H1 (cell line): ENCODE results near the gene USH2A. TPM values are rescaled to one million over a fixed set of nuclear protein-coding genes. Genes with fewer than 3 reads are reported as not detected.

Source experiments
- CTCF ChIA-PET: fragments of 300-600 bp; sonication (Branson Sonifier 250); formaldehyde crosslinking; loops from one replicate; lab custom pipeline; 2021; ENCODE audit not compliant: partially characterized antibody; lab: Charles Lee
- POLR2A ChIA-PET: fragments of 300-600 bp; sonication (Branson Sonifier 250); formaldehyde crosslinking; loops from one replicate; lab custom pipeline; 2021; ENCODE audit warnings: inconsistent platforms; ENCODE audit not compliant: partially characterized antibody; lab: Charles Lee
- DNase-seq, 2 experiments: peaks; one replicate each; pipeline versions ENCODE4 v3.0.0 to v3.0.0-alpha.2; 2010 to 2022; ENCODE audit warnings: low spot score in 2 of 2, low read depth in 1 of 2, mixed read lengths in 1 of 2
- FAIRE-seq: peaks from 2 replicates; lab custom pipeline; 2011; peaks lifted over from hg19 to GRCh38; lab: Jason Lieb, UNC
- H2AFZ ChIP-seq: 2 replicates; pipeline ENCODE4 v1.8.1; 2012; ENCODE audit warnings: low read length, inconsistent platforms
- H2AK5ac ChIP-seq: 2 replicates; pipeline ENCODE4 v1.6.1; 2013; ENCODE audit warnings: low read depth, low read length
- H2BK120ac ChIP-seq: replicated peaks from 2 replicates; pipeline ENCODE3; 2013; ENCODE audit warnings: low read depth, low read length, inconsistent platforms
- H2BK12ac ChIP-seq: 2 replicates; pipeline ENCODE4 v1.6.1; 2013; ENCODE audit warnings: low read depth, low read length
- H2BK15ac ChIP-seq: 2 replicates; pipeline ENCODE4 v1.6.1; 2013; ENCODE audit warnings: low read length
- H2BK20ac ChIP-seq: 2 replicates; pipeline ENCODE4 v1.6.1; 2013; ENCODE audit warnings: low read length
- H2BK5ac ChIP-seq: 2 replicates; pipeline ENCODE4 v1.6.1; 2013; ENCODE audit warnings: low read depth, low read length
- H3K14ac ChIP-seq: 2 replicates; pipeline ENCODE4 v1.6.1; 2013; ENCODE audit warnings: inconsistent platforms; ENCODE audit not compliant: insufficient read length
- H3K18ac ChIP-seq: 2 replicates; pipeline ENCODE4 v1.6.1; 2013; ENCODE audit warnings: low read length; ENCODE audit errors: extremely low read depth
- H3K23ac ChIP-seq: 2 replicates; pipeline ENCODE4 v1.6.1; 2013; ENCODE audit warnings: inconsistent platforms; ENCODE audit not compliant: insufficient read length
- H3K23me2 ChIP-seq: 2 replicates; pipeline ENCODE4 v1.6.1; 2013; ENCODE audit warnings: low read depth, low read length
- H3K27ac ChIP-seq: 2 replicates; pipeline ENCODE4 v1.6.1; 2011; ENCODE audit warnings: low read depth, low read length, inconsistent platforms
- H3K27me3 ChIP-seq, 4 experiments: replicated peaks in 1 of 4; 1 replicate in 1 of 4; 2 replicates in 3 of 4; pipeline versions ENCODE4 v1.6.1 to v1.8.1; 2011 to 2013; ENCODE audit warnings: low read length in 3 of 4, mild to moderate bottlenecking in 3 of 4, inconsistent platforms in 2 of 4, mixed read lengths in 2 of 4, moderate library complexity in 1 of 4; ENCODE audit not compliant: control insufficient read depth in 3 of 4, insufficient read depth in 3 of 4; ENCODE audit errors: extremely low read depth in 1 of 4
- H3K36me3 ChIP-seq, 4 experiments: 2 replicates each; pipeline versions ENCODE4 v1.6.1 to v1.8.1; 2011 to 2013; ENCODE audit warnings: mild to moderate bottlenecking in 4 of 4, low read length in 3 of 4, moderate library complexity in 2 of 4, control low read depth in 1 of 4, inconsistent platforms in 1 of 4; ENCODE audit not compliant: insufficient read depth in 4 of 4, control insufficient read depth in 2 of 4
- H3K4ac ChIP-seq: replicated peaks from 2 replicates; pipeline ENCODE3; 2013; ENCODE audit warnings: low read length, low read depth, mixed read lengths, inconsistent platforms; ENCODE audit not compliant: insufficient read length
- H3K4me1 ChIP-seq, 4 experiments: replicated peaks in 1 of 4; 1 replicate in 1 of 4; 2 replicates in 3 of 4; pipeline versions ENCODE4 v1.6.1 to v1.8.1; 2011 to 2013; ENCODE audit warnings: low read length in 3 of 4, inconsistent platforms in 2 of 4, mixed read lengths in 1 of 4; ENCODE audit not compliant: insufficient read depth in 4 of 4, control insufficient read depth in 3 of 4
- H3K4me2 ChIP-seq, 2 experiments: 2 replicates each; pipeline versions ENCODE4 v1.6.1 to v1.8.1; 2011 to 2013; ENCODE audit warnings: low read depth in 2 of 2, low read length in 2 of 2, control low read depth in 1 of 2, inconsistent platforms in 1 of 2, mild to moderate bottlenecking in 1 of 2; ENCODE audit not compliant: insufficient read depth in 1 of 2
- H3K4me3 ChIP-seq, 4 experiments: fragments of 200-600, 300-600 bp in 1 of 4; sonication (generic), shearing (Covaris generic), sonication (Bioruptor Twin) in 1 of 4; 2 replicates each; pipeline versions ENCODE4 v1.5.1 to v1.8.1; 2011 to 2016; ENCODE audit warnings: low read length in 4 of 4, low read depth in 3 of 4, control low read depth in 2 of 4, inconsistent platforms in 2 of 4, mild to moderate bottlenecking in 2 of 4, mixed read lengths in 1 of 4, moderate library complexity in 1 of 4; ENCODE audit not compliant: insufficient read depth in 2 of 4; ENCODE audit errors: extremely low read depth in 1 of 4
- H3K56ac ChIP-seq: replicated peaks from 2 replicates; pipeline ENCODE3; 2013; ENCODE audit warnings: low read depth, mild to moderate bottlenecking, mixed read lengths, low read length, inconsistent platforms; ENCODE audit not compliant: insufficient read length
- H3K79me1 ChIP-seq: 2 replicates; pipeline ENCODE4 v1.6.1; 2013; ENCODE audit warnings: low read depth, low read length, control low read depth
- H3K79me2 ChIP-seq, 2 experiments: 2 replicates each; pipeline versions ENCODE4 v1.6.1 to v1.8.1; 2012 to 2013; ENCODE audit warnings: low read length in 2 of 2, mild to moderate bottlenecking in 2 of 2, inconsistent platforms in 1 of 2; ENCODE audit not compliant: insufficient read depth in 2 of 2, control insufficient read depth in 1 of 2
- H3K9ac ChIP-seq, 4 experiments: replicated peaks in 1 of 4; 1 replicate in 1 of 4; 2 replicates in 3 of 4; pipeline versions ENCODE4 v1.6.1 to v1.8.1; 2011 to 2013; ENCODE audit warnings: low read depth in 3 of 4, low read length in 3 of 4, control low read depth in 2 of 4, mild to moderate bottlenecking in 2 of 4, moderate library complexity in 2 of 4, inconsistent platforms in 1 of 4; ENCODE audit errors: extremely low read depth in 1 of 4
- H3K9me3 ChIP-seq, 2 experiments: 2 replicates each; pipeline versions ENCODE4 v1.6.1 to v1.8.1; 2012 to 2013; ENCODE audit warnings: mild to moderate bottlenecking in 2 of 2, moderate library complexity in 2 of 2, control low read depth in 1 of 2, inconsistent platforms in 1 of 2, low read depth in 1 of 2, low read length in 1 of 2, mixed read lengths in 1 of 2; ENCODE audit not compliant: insufficient read depth in 2 of 2
- H4K20me1 ChIP-seq, 2 experiments: replicated peaks in 1 of 2; 2 replicates each; pipeline versions ENCODE3 to v1.8.1; 2011 to 2013; ENCODE audit warnings: inconsistent platforms in 2 of 2, low read length in 2 of 2, mild to moderate bottlenecking in 1 of 2; ENCODE audit not compliant: insufficient read depth in 2 of 2, control insufficient read depth in 1 of 2
- H4K5ac ChIP-seq: 2 replicates; pipeline ENCODE4 v1.6.1; 2013; ENCODE audit warnings: low read length, low read depth, mixed read lengths, inconsistent platforms; ENCODE audit not compliant: insufficient read length
- H4K8ac ChIP-seq: 2 replicates; pipeline ENCODE4 v1.8.0; 2013; ENCODE audit warnings: mild to moderate bottlenecking, moderate library complexity, low read length, inconsistent platforms; ENCODE audit not compliant: insufficient read depth; ENCODE audit errors: extremely low read depth
- H4K91ac ChIP-seq: replicated peaks from 2 replicates; pipeline ENCODE3; 2013; ENCODE audit warnings: low read length, mixed read lengths, inconsistent platforms; ENCODE audit not compliant: insufficient read length
- BACH1 ChIP-seq: IDR thresholded peaks from 2 replicates; pipeline ENCODE4 v1.6.1; 2012; ENCODE audit warnings: low read length, improper control_type of control experiment
- CTBP2 ChIP-seq: IDR thresholded peaks from 2 replicates; pipeline ENCODE4 v1.7.0; 2011; ENCODE audit warnings: borderline replicate concordance, mild to moderate bottlenecking, moderate library complexity, mixed read lengths, low read length; ENCODE audit not compliant: insufficient read depth, insufficient read length
- NANOG ChIP-seq: IDR thresholded peaks from 2 replicates; pipeline ENCODE4 v1.6.1; 2011; ENCODE audit warnings: low read length, low read depth, mild to moderate bottlenecking, inconsistent platforms; ENCODE audit not compliant: insufficient read depth, poor library complexity, severe bottlenecking
- RFX5 ChIP-seq: IDR thresholded peaks from 2 replicates; pipeline ENCODE4 v1.6.1; 2011; ENCODE audit warnings: low read depth, low read length, improper control_type of control experiment, borderline replicate concordance
- RXRA ChIP-seq: IDR thresholded peaks from 2 replicates; pipeline ENCODE4 v1.6.1; 2011; ENCODE audit warnings: low read depth, mild to moderate bottlenecking, low read length, moderate library complexity; ENCODE audit not compliant: insufficient read depth
- SAP30 ChIP-seq: fragments of 300-600 bp; sonication (generic); IDR thresholded peaks from 2 replicates; pipeline ENCODE4 v1.7.1; 2012; ENCODE audit warnings: low read length, moderate library complexity, mild to moderate bottlenecking, inconsistent platforms; ENCODE audit not compliant: insufficient read depth, insufficient replicate concordance
- SP1 ChIP-seq: IDR thresholded peaks from 2 replicates; pipeline ENCODE4 v1.6.1; 2011; ENCODE audit warnings: low read depth, low read length
- SRF ChIP-seq: IDR thresholded peaks from 2 replicates; pipeline ENCODE4 v1.6.1; 2011; ENCODE audit warnings: mild to moderate bottlenecking, low read depth, low read length, moderate library complexity
- TAF1 ChIP-seq: IDR thresholded peaks from 2 replicates; pipeline ENCODE4 v1.6.1; 2011; ENCODE audit warnings: mild to moderate bottlenecking, low read depth, low read length
- TBP ChIP-seq: IDR thresholded peaks from 2 replicates; pipeline ENCODE4 v1.6.1; 2011; ENCODE audit warnings: low read depth, low read length, improper control_type of control experiment
- WGBS, 2 experiments: shearing (Covaris generic) in 1 of 2; methylation state at CpG; one replicate each; pipeline versions ENCODE4 v1.1.6 to v1.1.7; 2013 to 2015; ENCODE audit warnings: low lambda C conversion rate in 2 of 2, mixed read lengths in 2 of 2, inconsistent platforms in 1 of 2, low coverage in 1 of 2, missing lambda C conversion rate in 1 of 2; ENCODE audit not compliant: insufficient replicate concordance in 2 of 2, insufficient coverage in 1 of 2, insufficient read length in 1 of 2; ENCODE audit errors: extremely low coverage in 1 of 2, missing lambda C conversion rate in 1 of 2; 5-methylcytosine and 5-hydroxymethylcytosine counted together
- polyA plus RNA-seq, 7 experiments: library from polyadenylated mRNA; depleted of rRNA in 3 of 7; stranded (reverse) in 5 of 7; unstranded in 2 of 7; fragments of >200 nt in 5 of 7; fragments of 200-250 nt in 2 of 7; gene quantifications; 1 replicate in 5 of 7; 2 replicates in 1 of 7; 4 replicates in 1 of 7; pipeline versions ENCODE4 v1.2.1 to v1.2.3, GENCODE V29; 2011 to 2013; ENCODE audit warnings: missing spikeins in 2 of 7, mixed read lengths in 2 of 7
- total RNA-seq: library from RNA; stranded (reverse); fragmentation: NEBNext Ultra II Directional; extraction: Animal tissue kit (Norgen Biotek cat#: 25700); gene quantifications from 2 replicates; pipeline ENCODE4 v1.2.1, GENCODE V29; 2021

Gene USH2A
- total and polyA plus RNA-seq, 2 of the 8 experiments (the other 6 are each of a cell fraction or from before 2014, with no cell fraction given) = 0.02 to 0.17 TPM

GRCh38 chr1:215669806-215670491, 753.3 kb downstream of the USH2A start:
- CTCF ChIA-PET = no interaction called here
- POLR2A ChIA-PET = no interaction called here
- no peaks in the 10 kb centered on the region for H3K27me3 ChIP-seq
- H3K9me3 ChIP-seq = no peaks in the 10 kb centered on the region
- no peak overlapping the region for H2BK120ac ChIP-seq
- DNase-seq (no peak), FAIRE-seq (peak; percentile 24)
- H3K79me2 ChIP-seq = no peaks in the 10 kb centered on the region
- H3K4me3 ChIP-seq = no peak overlapping the region
- no peak overlapping the region for H2BK15ac ChIP-seq
- WGBS, 2 experiments = 77% methylated on average over 4 of the region's 4 CpGs; no CpG with 5 or more reads in 1 of the 2 experiments
- no peak overlapping the region for H3K9ac ChIP-seq
- no peak overlapping the region for H4K8ac ChIP-seq
- no peak overlapping the region for H2AK5ac ChIP-seq
- no peak overlapping the region for H3K18ac ChIP-seq
- no peak for TF ChIP-seq TAF1
- TF ChIP-seq NANOG = no peak
- TF ChIP-seq SAP30 = no peak
- no peak for TF ChIP-seq CTBP2
- no peak for TF ChIP-seq SP1
- no peak for TF ChIP-seq TBP
- no peak for TF ChIP-seq RFX5
- no peak for TF ChIP-seq RXRA
- TF ChIP-seq BACH1 = no peak
- TF ChIP-seq SRF = no peak
- TF ChIP-seq, all 59 proteins: peak for 0
- H4K5ac ChIP-seq = no peak overlapping the region
- no peak overlapping the region for H2AFZ ChIP-seq
- peaks cover 0 to 5% (median 2%) of the 10 kb centered on the region in 4 experiments; a peak in 2 of 7 replicates for H3K4me1 ChIP-seq
- no peak overlapping the region for H3K4me2 ChIP-seq
- H2BK20ac ChIP-seq = no peak overlapping the region
- no peaks in the 10 kb centered on the region for H3K79me1 ChIP-seq
- no peak overlapping the region for H3K4ac ChIP-seq
- H3K14ac ChIP-seq = no peak overlapping the region
- H3K27ac ChIP-seq = no peak overlapping the region
- no peaks in the 10 kb centered on the region for H4K20me1 ChIP-seq
- no peaks in the 10 kb centered on the region for H3K23me2 ChIP-seq
- no peak overlapping the region for H2BK5ac ChIP-seq
- no peak overlapping the region for H2BK12ac ChIP-seq
- no peaks in the 10 kb centered on the region for H3K36me3 ChIP-seq
- H4K91ac ChIP-seq = no peak overlapping the region
- H3K56ac ChIP-seq = no peak overlapping the region
- no peak overlapping the region for H3K23ac ChIP-seq
